Naive thymus-derived CD4-positive, alpha-beta T cell (primary cell): ENCODE results near the gene COX7B2. TPM values are rescaled to one million over a fixed set of nuclear protein-coding genes. Genes with fewer than 3 reads are reported as not detected.

Experiments used
- ATAC-seq: fragments of 150-1000 bp; cut with Tn5 transposase; 2 replicates; pipeline ENCODE4 v1.10.0; 2021; ENCODE audit warnings: mild to moderate bottlenecking, moderate library complexity
- CTCF ChIA-PET: fragments of 350-600 bp; sonication (Branson Sonifier 250); formaldehyde crosslinking; loops from one replicate; lab custom pipeline; 2021; ENCODE audit warnings: antibody characterized with exemption; lab: Charles Lee
- POLR2A ChIA-PET: fragments of 350-600 bp; sonication (Branson Sonifier 250); formaldehyde crosslinking; loops from one replicate; lab custom pipeline; 2021; ENCODE audit warnings: antibody characterized with exemption, inconsistent platforms; lab: Charles Lee
- DNase-seq, 9 donors: peaks; one replicate each; pipeline versions ENCODE4 v3.0.0 to v3.0.0-alpha.2; 2020 to 2022; ENCODE audit warnings: mixed read lengths in 1 of 9
- H3K27ac ChIP-seq: one replicate; pipeline ENCODE4 v1.7.0; 2013; ENCODE audit warnings: mild to moderate bottlenecking, low read depth, low read length, moderate library complexity
- H3K27me3 ChIP-seq, 2 donors: one replicate each; pipeline ENCODE4 v1.7.0; 2013; ENCODE audit warnings: low read length in 2 of 2, mild to moderate bottlenecking in 2 of 2, moderate library complexity in 2 of 2; ENCODE audit not compliant: control insufficient read depth in 2 of 2, insufficient read depth in 2 of 2
- H3K36me3 ChIP-seq, 3 experiments: 1 replicate in 2 of 3; 2 replicates in 1 of 3; pipeline ENCODE4 v1.7.0; 2013; ENCODE audit warnings: low read length in 3 of 3, mild to moderate bottlenecking in 3 of 3, moderate library complexity in 1 of 3; ENCODE audit not compliant: insufficient read depth in 3 of 3, control insufficient read depth in 2 of 3
- H3K4me1 ChIP-seq, 2 donors: one replicate each; pipeline ENCODE4 v1.7.0; 2013; ENCODE audit warnings: low read length in 2 of 2, mild to moderate bottlenecking in 2 of 2, moderate library complexity in 1 of 2; ENCODE audit not compliant: control insufficient read depth in 2 of 2, insufficient read depth in 2 of 2
- H3K4me3 ChIP-seq: 2 replicates; pipeline ENCODE4 v1.7.0; 2013; ENCODE audit warnings: mild to moderate bottlenecking, low read length
- H3K9me3 ChIP-seq, 3 experiments: 1 replicate in 2 of 3; 2 replicates in 1 of 3; pipeline ENCODE4 v1.7.0; 2013; ENCODE audit warnings: low read length in 3 of 3; ENCODE audit not compliant: control insufficient read depth in 2 of 3
- H3K27ac Mint-ChIP-seq, 9 donors: one replicate each; pipeline ENCODE4 v1.8.0; 2020 to 2022; ENCODE audit warnings: mixed read lengths in 9 of 9, mild to moderate bottlenecking in 8 of 9, moderate library complexity in 5 of 9, inconsistent platforms in 2 of 9
- H3K27me3 Mint-ChIP-seq, 5 donors: one replicate each; pipeline ENCODE4 v1.8.0; 2021 to 2022; ENCODE audit warnings: mixed read lengths in 5 of 5, mild to moderate bottlenecking in 1 of 5
- H3K36me3 Mint-ChIP-seq, 5 donors: one replicate each; pipeline ENCODE4 v1.8.0; 2020 to 2022; ENCODE audit warnings: mixed read lengths in 5 of 5, mild to moderate bottlenecking in 3 of 5, inconsistent platforms in 1 of 5
- H3K4me1 Mint-ChIP-seq, 7 donors: one replicate each; pipeline ENCODE4 v1.8.0; 2020 to 2022; ENCODE audit warnings: mixed read lengths in 7 of 7, mild to moderate bottlenecking in 3 of 7, inconsistent platforms in 1 of 7
- H3K4me3 Mint-ChIP-seq, 10 donors: one replicate each; pipeline ENCODE4 v1.8.0; 2020 to 2022; ENCODE audit warnings: mild to moderate bottlenecking in 10 of 10, mixed read lengths in 10 of 10, moderate library complexity in 6 of 10, inconsistent platforms in 2 of 10
- H3K9me3 Mint-ChIP-seq, 11 donors: one replicate each; pipeline ENCODE4 v1.8.0; 2020 to 2022; ENCODE audit warnings: mixed read lengths in 11 of 11, mild to moderate bottlenecking in 4 of 11, inconsistent platforms in 1 of 11, moderate library complexity in 1 of 11
- intact Hi-C, 2 donors: fragments of 100-400 bp; cut with micrococcal nuclease; formaldehyde crosslinking; loops; one replicate each; pipeline ENCODE4 v1.15.1; 2023
- polyA plus RNA-seq, 2 donors: library from polyadenylated mRNA; unstranded; fragments of 300-500 nt; fragmentation: Illumina TruSeq; gene quantifications; one replicate each; pipeline ENCODE4 v1.2.3, GENCODE V29; 2021
- total RNA-seq, 6 experiments: library from RNA in 5 of 6; stranded (reverse) in 5 of 6; gene quantifications; 1 replicate in 5 of 6; 2 replicates in 1 of 6; pipeline ENCODE4 v1.2.3 and lab custom pipeline; 2021 to 2026

The COX7B2 gene
- total and polyA plus RNA-seq, 7 experiments from 2014 or later: not detected

GRCh38 chr4:46949822-46950221 is 40.8 kb upstream of the COX7B2 start:
- Histone ChIP-seq H3K36me3 (no peaks in the 10 kb centered on the region), H3K4me3 (no peak overlapping the region), H3K27ac (no peak overlapping the region), H3K27me3 (no peaks in the 10 kb centered on the region), H3K9me3 (no peaks in the 10 kb centered on the region), H3K4me1 (no peaks in the 10 kb centered on the region)
- ChIA-PET CTCF (no interaction called here), POLR2A (no interaction called here)
- H3K4me1 Mint-ChIP-seq: peaks cover 0 to 2% (median 0%) of the 10 kb centered on the region in 7 donors
- no peak overlapping the region for H3K27ac Mint-ChIP-seq
- intact Hi-C loops: no loop called here
- H3K27me3 Mint-ChIP-seq: peaks cover 0 to 18% (median 11%) of the 10 kb centered on the region in 5 donors
- no peaks in the 10 kb centered on the region for H3K36me3 Mint-ChIP-seq
- ATAC-seq: no peak
- peaks cover 0 to 5% (median 0%) of the 10 kb centered on the region in 11 donors for H3K9me3 Mint-ChIP-seq
- DNase-seq: no peak
- H3K4me3 Mint-ChIP-seq: no peak overlapping the region

GRCh38 chr4:46947541-46947940 is 38.5 kb upstream of the COX7B2 start:
- no peaks in the 10 kb centered on the region for H3K36me3 ChIP-seq
- DNase-seq: no peak
- CTCF ChIA-PET: no interaction called here
- ATAC-seq: no peak
- H3K4me3 Mint-ChIP-seq: no peak overlapping the region
- no peaks in the 10 kb centered on the region for H3K9me3 ChIP-seq
- POLR2A ChIA-PET: no interaction called here
- peaks cover 0 to 17% (median 11%) of the 10 kb centered on the region in 5 donors for H3K27me3 Mint-ChIP-seq
- H3K27me3 ChIP-seq: no peaks in the 10 kb centered on the region
- no peak overlapping the region for H3K27ac ChIP-seq
- peaks cover 0 to 2% (median 0%) of the 10 kb centered on the region in 7 donors for H3K4me1 Mint-ChIP-seq
- H3K36me3 Mint-ChIP-seq: no peaks in the 10 kb centered on the region
- H3K4me1 ChIP-seq: no peaks in the 10 kb centered on the region
- H3K27ac Mint-ChIP-seq: no peak overlapping the region
- peaks cover 0 to 5% (median 0%) of the 10 kb centered on the region in 11 donors for H3K9me3 Mint-ChIP-seq
- intact Hi-C loops: no loop called here
- no peak overlapping the region for H3K4me3 ChIP-seq

- H3K36me3 Mint-ChIP-seq: no peaks in the 10 kb centered on the region
- peaks cover 0 to 17% (median 11%) of the 10 kb centered on the region in 5 donors for H3K27me3 Mint-ChIP-seq
- H3K36me3 ChIP-seq: no peaks in the 10 kb centered on the region
- H3K4me3 ChIP-seq: no peak overlapping the region
- no peak overlapping the region for H3K27ac Mint-ChIP-seq
- H3K4me3 Mint-ChIP-seq: no peak overlapping the region
- ATAC-seq: no peak
- H3K27ac ChIP-seq: no peak overlapping the region
- peaks cover 0 to 2% (median 0%) of the 10 kb centered on the region in 7 donors for H3K4me1 Mint-ChIP-seq
- POLR2A ChIA-PET: no interaction called here
- intact Hi-C loops: no loop called here
- no peak for DNase-seq
- peaks cover 0 to 5% (median 0%) of the 10 kb centered on the region in 11 donors for H3K9me3 Mint-ChIP-seq
- no peaks in the 10 kb centered on the region for H3K9me3 ChIP-seq
- no peaks in the 10 kb centered on the region for H3K27me3 ChIP-seq
- H3K4me1 ChIP-seq: no peaks in the 10 kb centered on the region
- CTCF ChIA-PET: no interaction called here
Measured at GRCh38 chr4:46946919-46947536, 38.0 kb upstream of the COX7B2 start.

GRCh38 chr4:46945062-46945461 is 36.0 kb upstream of the COX7B2 start:
- ChIA-PET POLR2A (no interaction called here), CTCF (no interaction called here)
- Mint-ChIP-seq H3K27ac (no peak overlapping the region), H3K9me3 (peaks cover 0 to 5% (median 0%) of the 10 kb centered on the region in 11 donors), H3K36me3 (no peaks in the 10 kb centered on the region), H3K27me3 (peaks cover 0 to 17% (median 11%) of the 10 kb centered on the region in 5 donors), H3K4me3 (no peak overlapping the region), H3K4me1 (peaks cover 0 to 2% (median 0%) of the 10 kb centered on the region in 7 donors)
- Histone ChIP-seq H3K9me3 (no peaks in the 10 kb centered on the region), H3K27ac (no peak overlapping the region), H3K36me3 (no peaks in the 10 kb centered on the region), H3K4me3 (no peak overlapping the region), H3K27me3 (peaks cover 0 to 2% of the 10 kb centered on the region in 2 donors), H3K4me1 (no peaks in the 10 kb centered on the region)
- ATAC-seq (no peak), DNase-seq (no peak)
- intact Hi-C loops: no loop called here

- Histone ChIP-seq H3K9me3 (no peaks in the 10 kb centered on the region), H3K27me3 (peaks cover 0 to 2% of the 10 kb centered on the region in 2 donors), H3K4me3 (no peak overlapping the region), H3K27ac (no peak overlapping the region), H3K36me3 (no peaks in the 10 kb centered on the region), H3K4me1 (no peaks in the 10 kb centered on the region)
- intact Hi-C loops: no loop called here
- Mint-ChIP-seq H3K4me3 (no peak overlapping the region), H3K27ac (no peak overlapping the region), H3K36me3 (no peaks in the 10 kb centered on the region), H3K27me3 (peaks cover 0 to 17% (median 10%) of the 10 kb centered on the region in 5 donors), H3K9me3 (peaks cover 0 to 5% (median 0%) of the 10 kb centered on the region in 11 donors), H3K4me1 (peaks cover 0 to 2% (median 0%) of the 10 kb centered on the region in 7 donors)
- POLR2A ChIA-PET: no interaction called here
- ATAC-seq (no peak), DNase-seq (no peak)
- CTCF ChIA-PET: no interaction called here
Measured at GRCh38 chr4:46944345-46944744, 35.3 kb upstream of the COX7B2 start.

GRCh38 chr4:46937493-46937892 is 28.4 kb upstream of the COX7B2 start:
- intact Hi-C loops: no loop called here
- H3K36me3 ChIP-seq: no peaks in the 10 kb centered on the region
- ATAC-seq: no peak
- ChIA-PET CTCF (no interaction called here), POLR2A (no interaction called here)
- H3K4me3 ChIP-seq: no peak overlapping the region
- Mint-ChIP-seq H3K4me3 (no peak overlapping the region), H3K27ac (no peak overlapping the region), H3K27me3 (peaks cover 0 to 10% (median 0%) of the 10 kb centered on the region in 5 donors), H3K4me1 (no peaks in the 10 kb centered on the region), H3K9me3 (peaks cover 0 to 2% (median 0%) of the 10 kb centered on the region in 11 donors), H3K36me3 (no peaks in the 10 kb centered on the region)
- no peaks in the 10 kb centered on the region for H3K9me3 ChIP-seq
- no peak overlapping the region for H3K27ac ChIP-seq
- DNase-seq: no peak
- H3K27me3 ChIP-seq: peaks cover 0 to 5% of the 10 kb centered on the region in 2 donors
- H3K4me1 ChIP-seq: no peaks in the 10 kb centered on the region

GRCh38 chr4:46934726-46935125 is 25.7 kb upstream of the COX7B2 start:
- Histone ChIP-seq H3K36me3 (no peaks in the 10 kb centered on the region), H3K27me3 (peaks cover 0 to 3% of the 10 kb centered on the region in 2 donors), H3K9me3 (no peaks in the 10 kb centered on the region), H3K4me3 (no peak overlapping the region), H3K4me1 (no peaks in the 10 kb centered on the region), H3K27ac (no peak overlapping the region)
- H3K36me3 Mint-ChIP-seq: no peaks in the 10 kb centered on the region
- H3K27ac Mint-ChIP-seq: no peak overlapping the region
- ATAC-seq: no peak
- POLR2A ChIA-PET: no interaction called here
- no peaks in the 10 kb centered on the region for H3K9me3 Mint-ChIP-seq
- intact Hi-C loops: no loop called here
- H3K4me3 Mint-ChIP-seq: no peak overlapping the region
- CTCF ChIA-PET: no interaction called here
- H3K4me1 Mint-ChIP-seq: no peaks in the 10 kb centered on the region
- peaks cover 0 to 20% (median 1%) of the 10 kb centered on the region in 5 donors for H3K27me3 Mint-ChIP-seq
- DNase-seq: no peak
